NCI-H1105 treated with DMSO at 0.1 percent for 48 hours (cell line): ENCODE data around the gene THOP1.

Source experiments
- DNase-seq: peaks from one replicate; lab custom pipeline; 2025; lab: John Stamatoyannopoulos, UW

THOP1 gene

GRCh38 chr19:2762783-2763496 is 22.4 kb upstream of the THOP1 start:
- DNase-seq = no peak

GRCh38 chr19:2763687-2764086 is 21.6 kb upstream of the THOP1 start:
- DNase-seq = no peak

GRCh38 chr19:2764945-2765344 is 20.4 kb upstream of the THOP1 start:
- no peak for DNase-seq

- no peak for DNase-seq
Observed at GRCh38 chr19:2765376-2765775, 19.9 kb upstream of the THOP1 start.

GRCh38 chr19:2766594-2767372 is 18.5 kb upstream of the THOP1 start:
- no peak for DNase-seq

GRCh38 chr19:2767688-2768087 is 17.6 kb upstream of the THOP1 start:
- no peak for DNase-seq

- DNase-seq = no peak
Observed at GRCh38 chr19:2768365-2769132, 16.8 kb upstream of the THOP1 start.

- no peak for DNase-seq
Observed at GRCh38 chr19:2769218-2769617, 16.1 kb upstream of the THOP1 start.

GRCh38 chr19:2770055-2771013 is 15.0 kb upstream of the THOP1 start:
- DNase-seq = no peak

GRCh38 chr19:2771786-2772674 is 13.3 kb upstream of the THOP1 start:
- no peak for DNase-seq

GRCh38 chr19:2774083-2774679 is 11.1 kb upstream of the THOP1 start:
- no peak for DNase-seq

- DNase-seq = no peak
Observed at GRCh38 chr19:2774953-2775555, 10.2 kb upstream of the THOP1 start.

GRCh38 chr19:2775556-2776430 is 9.5 kb upstream of the THOP1 start:
- DNase-seq = no peak

- DNase-seq = no peak
Observed at GRCh38 chr19:2777952-2778683, 7.2 kb upstream of the THOP1 start.

- DNase-seq = no peak
Observed at GRCh38 chr19:2779121-2779740, 6.1 kb upstream of the THOP1 start.

GRCh38 chr19:2780284-2780683 is 5.0 kb upstream of the THOP1 start:
- no peak for DNase-seq

GRCh38 chr19:2782329-2782935 is 2.9 kb upstream of the THOP1 start:
- DNase-seq = no peak
